Measurements from ENCODE around the gene HPSE2.

DNA sequence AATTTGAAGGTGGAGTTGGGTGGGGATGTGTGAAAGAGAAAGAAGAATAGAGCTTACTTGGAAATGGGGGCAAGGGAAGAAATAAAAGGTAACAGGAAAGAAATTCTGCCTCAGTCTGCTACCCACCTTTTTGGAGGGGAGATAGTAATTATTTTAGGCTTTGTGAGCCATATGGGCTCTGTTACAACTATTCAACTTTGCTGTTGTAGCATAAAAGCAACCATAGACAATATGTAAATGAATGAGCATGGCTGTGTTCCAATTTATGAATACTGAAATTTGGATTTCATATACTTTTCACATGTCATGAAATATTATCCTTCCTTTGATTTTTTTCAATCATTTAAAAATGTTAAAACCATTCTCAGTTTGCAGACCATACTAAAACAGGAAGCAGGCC lies 176.9 kb downstream of the HPSE2 start:
- no peak for TF ChIP-seq GATA2 (IDR thresholded peaks at IDR 0.05; ENCODE audit: low read depth, low read length)
- TF ChIP-seq GATA3 (IDR thresholded peaks at IDR 0.05; ENCODE audit: low read depth, low read length), result no peak

Data from SH-SY5Y (cell line).